ENCODE measurements around the gene RLBP1. TPM values are rescaled to one million over a fixed set of nuclear protein-coding genes. Genes with fewer than 3 reads are reported as not detected.

The RLBP1 gene
- total and polyA plus RNA-seq, 2 of the 13 experiments (the other 11 are each of a cell fraction or from before 2014, with no cell fraction given), result 0.07 TPM; not detected in 1

GRCh38 chr15:89230277-89230676, 8.9 kb upstream of the RLBP1 start:
- H2AFZ ChIP-seq (ENCODE audit: low read length), result no peak overlapping the region
- POLR2A ChIA-PET, result no interaction called here
- no peaks in the 10 kb centered on the region for H3K79me2 ChIP-seq (ENCODE audit: insufficient read depth, low read length)
- H3K4me3 ChIP-seq (replicated peaks in 1 of 3; ENCODE audit: insufficient read depth in 1 of 3, low read depth in 2 of 3, low read length in 3 of 3), result no peak overlapping the region
- CTCF ChIA-PET (ENCODE audit: low intra/inter-chr PET ratio, low total read pairs), result no interaction called here
- no peak for DNase-seq (ENCODE audit: low spot score)
- 4% methylated on average over 5 of the region's 5 CpGs for WGBS (ENCODE audit: low lambda C conversion rate)
- no peak for TF ChIP-seq HMG20B (CRISPR knock-in tag; conservative IDR thresholded peaks at IDR 0.05)
- TF ChIP-seq SSRP1 (CRISPR knock-in tag; IDR thresholded peaks at IDR 0.05), result no peak
- no peak for TF ChIP-seq ZKSCAN5 (CRISPR knock-in tag; IDR thresholded peaks at IDR 0.05)
- TF ChIP-seq ZNF460 (CRISPR knock-in tag; IDR thresholded peaks at IDR 0.05; ENCODE audit: borderline replicate concordance), result no peak
- TF ChIP-seq ZNF672 (CRISPR knock-in tag; IDR thresholded peaks at IDR 0.05), result no peak
- TF ChIP-seq MZF1 (CRISPR knock-in tag; IDR thresholded peaks at IDR 0.05; ENCODE audit: borderline replicate concordance), result no peak
- no peak for TF ChIP-seq ZBTB2 (CRISPR knock-in tag; IDR thresholded peaks at IDR 0.05; ENCODE audit: low read depth)
- TF ChIP-seq RCOR2 (CRISPR knock-in tag; IDR thresholded peaks at IDR 0.05), result no peak
- no peak for TF ChIP-seq DNMT1 (CRISPR knock-in tag; IDR thresholded peaks at IDR 0.05)
- TF ChIP-seq ZNF501 (CRISPR knock-in tag; IDR thresholded peaks at IDR 0.05), result no peak
- no peak for TF ChIP-seq CSRNP2 (CRISPR knock-in tag; conservative IDR thresholded peaks at IDR 0.05; ENCODE audit: low read depth)
- no peaks in the 10 kb centered on the region for H3K9me3 ChIP-seq (ENCODE audit: low read length)
- no peak overlapping the region for H3K9ac ChIP-seq (ENCODE audit: insufficient read depth, low read depth, low read length)
- BruUV-seq (replicated peaks), result no TSS peak
- FAIRE-seq, result no peak
- intact Hi-C loops (cut with micrococcal nuclease; ENCODE audit: unreplicated experiment) (no loop called here), in situ Hi-C loops (cut with HindIII; ENCODE audit: extremely low pct_ligation_motif_present, low pct_unique_long_range_greater_than_20kb) (no loop called here)
- H3K36me3 ChIP-seq (replicated peaks in 1 of 2; ENCODE audit: control insufficient read depth in 1 of 2, insufficient read depth in 2 of 2, low read length in 2 of 2), result no peaks in the 10 kb centered on the region
- ATAC-seq, result peak; percentile 85
- H3K27ac ChIP-seq (ENCODE audit: extremely low read length, insufficient read depth, low read length), result no peak overlapping the region
- H3K4me1 ChIP-seq (ENCODE audit: insufficient read depth, low read length), result peaks cover 16% of the 10 kb centered on the region; the same call in 1 of the 2 replicates
- H4K20me1 ChIP-seq (ENCODE audit: insufficient read depth, low read length), result no peaks in the 10 kb centered on the region
- H3K4me2 ChIP-seq (ENCODE audit: low read depth, low read length), result no peak overlapping the region
- peaks cover 0 to 9% of the 10 kb centered on the region in 2 experiments; a peak in 2 of 5 replicates for H3K27me3 ChIP-seq (ENCODE audit: control insufficient read depth in 1 of 2, insufficient read depth in 2 of 2, low read length in 2 of 2)

All from HepG2 (cell line).